HUES48 (cell line): ENCODE results near the gene SEZ6L.

ENCODE experiments used
- H3K27ac ChIP-seq: one replicate; pipeline ENCODE4 v1.7.0; 2013; ENCODE audit warnings: low read depth, low read length, inconsistent platforms
- H3K27me3 ChIP-seq: 2 replicates; pipeline ENCODE4 v1.6.1; 2013; ENCODE audit warnings: mild to moderate bottlenecking, low read length; ENCODE audit not compliant: control insufficient read depth, insufficient read depth
- H3K36me3 ChIP-seq: 2 replicates; pipeline ENCODE4 v1.6.1; 2013; ENCODE audit warnings: low read length; ENCODE audit not compliant: control insufficient read depth, insufficient read depth
- H3K4me1 ChIP-seq: 2 replicates; pipeline ENCODE4 v1.6.1; 2013; ENCODE audit warnings: mild to moderate bottlenecking, low read length; ENCODE audit not compliant: control insufficient read depth, insufficient read depth
- H3K4me3 ChIP-seq: 2 replicates; pipeline ENCODE4 v1.5.1; 2013; ENCODE audit warnings: mild to moderate bottlenecking, low read depth, low read length
- H3K9ac ChIP-seq: 2 replicates; pipeline ENCODE4 v1.6.1; 2013; ENCODE audit warnings: mild to moderate bottlenecking, low read depth, low read length, moderate library complexity
- H3K9me3 ChIP-seq: 2 replicates; pipeline ENCODE4 v1.6.1; 2013; ENCODE audit warnings: low read length; ENCODE audit not compliant: control insufficient read depth, insufficient read depth

SEZ6L gene

DNA sequence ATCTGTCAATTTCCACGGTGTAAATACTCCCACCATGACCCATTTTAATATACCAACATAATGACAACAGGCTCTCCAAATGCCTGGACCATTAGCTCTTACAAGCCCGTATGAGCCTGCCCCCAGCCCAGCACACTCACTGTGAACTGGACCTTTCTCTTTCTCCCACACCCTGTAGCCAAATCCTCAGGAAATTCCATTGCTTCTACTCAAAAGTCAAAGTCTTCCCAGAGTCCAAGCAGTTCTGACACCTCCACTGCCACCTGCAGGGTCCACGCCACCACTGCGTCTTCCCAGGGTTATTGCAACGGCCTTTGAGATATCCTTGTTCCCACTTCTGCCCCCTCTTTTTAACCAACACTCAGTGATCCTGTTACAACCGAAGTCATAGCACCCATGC, 149.7 kb downstream of the SEZ6L start:
- Histone ChIP-seq H3K4me3 (no peak overlapping the region), H3K27ac (no peak overlapping the region), H3K36me3 (no peaks in the 10 kb centered on the region), H3K9me3 (no peaks in the 10 kb centered on the region), H3K27me3 (no peaks in the 10 kb centered on the region), H3K9ac (no peak overlapping the region), H3K4me1 (no peaks in the 10 kb centered on the region)

DNA sequence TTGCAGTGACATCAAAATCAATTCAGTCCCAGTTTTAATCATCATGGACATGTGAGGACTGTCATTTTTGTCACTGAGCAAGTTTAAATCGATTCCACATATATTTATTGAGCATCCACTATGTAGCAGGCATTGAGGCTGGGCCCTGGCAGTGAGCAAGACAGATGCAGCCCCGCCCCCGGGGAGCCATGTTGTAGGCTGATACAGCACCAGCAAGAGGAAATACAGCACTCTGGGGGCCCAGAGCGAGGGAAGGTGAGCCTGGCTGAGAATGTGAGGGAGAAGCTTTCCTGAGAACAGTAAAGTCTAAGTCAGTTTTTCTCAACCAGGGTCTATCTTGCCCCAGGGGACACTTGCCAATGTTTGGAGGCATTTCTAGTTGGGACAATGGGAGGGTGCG, 151.2 kb downstream of the SEZ6L start:
- Histone ChIP-seq H3K27ac (no peak overlapping the region), H3K9me3 (no peaks in the 10 kb centered on the region), H3K36me3 (no peaks in the 10 kb centered on the region), H3K27me3 (no peaks in the 10 kb centered on the region), H3K4me3 (no peak overlapping the region), H3K9ac (no peak overlapping the region), H3K4me1 (no peaks in the 10 kb centered on the region)

DNA sequence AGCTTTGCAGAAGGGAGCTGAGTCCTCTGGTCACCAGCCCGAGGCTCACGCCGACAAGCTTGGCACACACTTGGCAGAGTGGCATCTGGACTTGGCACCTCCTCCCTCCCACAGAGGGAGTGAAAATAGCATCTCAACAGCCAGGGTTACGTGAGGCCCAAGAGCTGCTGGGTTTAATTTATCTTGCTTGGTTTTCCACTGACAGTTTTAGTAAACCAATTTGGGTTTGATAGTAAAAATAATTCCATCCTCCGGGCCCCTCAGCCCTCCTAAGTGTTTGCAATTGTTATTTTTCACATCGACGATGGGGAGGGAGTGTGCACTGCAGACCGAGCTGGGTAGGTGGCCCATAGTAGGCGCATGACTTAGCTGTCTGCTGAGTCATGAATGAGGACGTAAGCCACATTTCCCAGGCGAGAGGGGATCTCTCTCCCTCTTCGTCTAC, 152.2 kb downstream of the SEZ6L start:
- no peaks in the 10 kb centered on the region for H3K9me3 ChIP-seq
- H3K9ac ChIP-seq = no peak overlapping the region
- no peaks in the 10 kb centered on the region for H3K27me3 ChIP-seq
- no peak overlapping the region for H3K27ac ChIP-seq
- H3K4me1 ChIP-seq = no peaks in the 10 kb centered on the region
- H3K36me3 ChIP-seq = no peaks in the 10 kb centered on the region
- no peak overlapping the region for H3K4me3 ChIP-seq

DNA sequence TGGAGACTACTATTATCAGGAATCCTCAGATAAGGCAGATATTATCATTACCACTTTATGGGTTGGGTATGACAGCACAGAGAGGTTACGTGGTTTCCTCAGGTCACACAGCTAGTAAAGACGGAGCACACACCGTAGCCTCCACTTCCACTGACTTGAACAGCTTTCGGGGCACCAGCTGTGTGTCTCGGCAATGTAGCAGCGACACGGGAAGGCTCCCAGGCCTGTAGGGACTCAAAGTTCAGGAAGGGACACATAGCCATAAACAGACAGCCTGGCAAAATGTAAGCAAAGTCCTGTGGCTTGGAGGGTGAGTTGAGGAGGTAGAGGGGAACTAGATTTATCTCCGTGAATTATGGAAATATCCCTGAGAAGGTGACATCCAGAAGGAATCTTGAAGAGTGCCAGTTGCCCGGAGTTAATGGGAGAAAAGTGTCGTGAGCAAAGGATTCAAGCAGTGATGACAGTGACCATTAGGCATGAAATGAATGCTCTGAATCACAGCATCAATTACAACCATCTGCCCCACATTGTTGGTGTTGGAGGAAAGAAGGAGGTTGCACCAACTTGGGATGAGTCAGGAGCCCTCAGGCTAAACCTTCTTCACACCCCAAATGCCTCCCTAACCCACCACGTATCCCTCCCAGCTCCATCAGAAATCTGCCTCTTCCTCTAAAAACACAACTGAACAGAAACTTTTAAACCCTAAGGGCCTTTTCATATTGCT, 153.1 kb downstream of the SEZ6L start:
- H3K4me1 ChIP-seq = no peaks in the 10 kb centered on the region
- peak overlapping the region; percentile 37 for H3K27ac ChIP-seq
- no peak overlapping the region for H3K9ac ChIP-seq
- no peaks in the 10 kb centered on the region for H3K27me3 ChIP-seq
- H3K9me3 ChIP-seq = no peaks in the 10 kb centered on the region
- no peak overlapping the region for H3K4me3 ChIP-seq
- H3K36me3 ChIP-seq = no peaks in the 10 kb centered on the region

DNA sequence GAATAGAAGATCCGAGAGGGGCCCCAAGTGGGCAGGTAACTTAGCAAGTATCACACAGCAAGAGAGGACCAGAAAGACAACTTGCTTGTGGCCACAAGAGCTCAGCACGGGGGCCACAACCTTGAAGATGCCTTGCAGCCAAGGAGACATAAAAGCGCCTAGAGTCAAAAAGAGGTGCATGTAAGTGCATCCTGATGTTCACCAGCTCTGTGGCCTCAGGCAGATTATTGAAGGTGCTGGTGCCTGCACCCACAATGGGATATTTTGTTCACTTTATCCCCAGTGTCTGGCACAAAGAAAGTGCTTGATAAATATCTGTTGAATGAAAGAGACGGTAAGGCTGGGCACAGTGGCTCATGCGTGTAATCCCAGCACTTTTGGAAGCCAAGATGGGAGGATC, 153.8 kb downstream of the SEZ6L start:
- H3K4me1 ChIP-seq = no peaks in the 10 kb centered on the region
- H3K27me3 ChIP-seq = no peaks in the 10 kb centered on the region
- H3K9me3 ChIP-seq = no peaks in the 10 kb centered on the region
- H3K36me3 ChIP-seq = no peaks in the 10 kb centered on the region
- no peak overlapping the region for H3K4me3 ChIP-seq
- no peak overlapping the region for H3K27ac ChIP-seq
- H3K9ac ChIP-seq = no peak overlapping the region

DNA sequence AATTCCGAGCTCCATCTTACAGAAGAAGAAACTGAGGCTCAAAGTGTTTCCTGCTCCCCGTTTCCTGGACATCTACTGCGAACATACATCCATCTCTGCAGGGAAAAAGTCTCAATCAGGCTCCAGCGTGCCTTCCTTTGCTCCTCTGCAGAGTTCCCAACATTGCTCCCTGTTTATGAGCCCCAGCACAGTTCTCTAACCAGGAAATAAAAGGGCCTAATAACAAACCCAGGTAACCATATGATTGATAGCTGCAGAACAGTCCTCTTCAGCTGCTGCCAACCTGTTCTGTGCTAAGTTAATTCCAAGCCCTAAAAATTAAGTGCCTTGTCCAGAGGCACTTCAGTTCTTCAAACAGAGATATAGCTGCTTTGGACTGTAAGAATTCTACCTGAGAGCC, 154.9 kb downstream of the SEZ6L start:
- Histone ChIP-seq H3K4me1 (no peaks in the 10 kb centered on the region), H3K9me3 (no peaks in the 10 kb centered on the region), H3K27me3 (no peaks in the 10 kb centered on the region), H3K27ac (no peak overlapping the region), H3K9ac (no peak overlapping the region), H3K36me3 (no peaks in the 10 kb centered on the region), H3K4me3 (no peak overlapping the region)

DNA sequence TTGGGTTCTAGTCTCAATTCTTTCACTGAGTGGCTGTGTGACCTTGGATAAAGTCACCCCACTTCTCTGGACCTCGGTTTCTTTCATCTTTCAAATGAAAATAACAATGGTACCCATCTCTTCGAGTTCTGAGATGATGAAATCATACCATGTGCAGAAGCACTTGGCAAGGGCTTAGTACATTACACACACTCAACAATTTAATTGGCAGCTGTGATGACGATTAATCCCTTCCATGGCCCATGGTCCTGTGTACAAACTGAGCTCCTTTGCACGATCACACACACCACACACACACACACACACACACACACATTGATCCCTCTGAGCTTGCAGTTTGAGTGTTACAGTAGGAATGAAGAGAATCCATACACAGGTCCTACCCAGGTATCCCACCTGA, 156.4 kb downstream of the SEZ6L start:
- H3K4me3 ChIP-seq = no peak overlapping the region
- H3K9me3 ChIP-seq = no peaks in the 10 kb centered on the region
- H3K4me1 ChIP-seq = no peaks in the 10 kb centered on the region
- H3K9ac ChIP-seq = no peak overlapping the region
- H3K27me3 ChIP-seq = no peaks in the 10 kb centered on the region
- no peaks in the 10 kb centered on the region for H3K36me3 ChIP-seq
- no peak overlapping the region for H3K27ac ChIP-seq

DNA sequence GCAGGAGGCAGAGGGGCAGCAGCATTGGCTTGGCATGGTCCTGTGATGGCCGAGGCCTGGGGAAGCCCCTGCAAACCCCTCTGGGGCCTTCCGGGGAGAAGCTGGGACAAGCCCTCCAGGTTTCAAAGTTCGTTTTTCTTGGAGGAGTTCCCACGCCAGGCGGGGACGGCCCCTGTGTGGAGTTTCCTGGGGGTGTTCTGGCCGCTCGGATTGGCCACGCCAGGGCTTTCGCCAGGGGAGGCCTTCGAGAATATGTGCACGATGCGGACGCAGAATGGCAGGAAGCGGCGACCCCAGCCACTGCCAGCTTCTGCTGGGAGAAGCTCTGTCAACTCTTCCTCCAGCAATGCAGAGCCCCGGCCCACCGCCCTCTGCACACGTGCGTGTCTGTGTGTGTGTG, 157.5 kb downstream of the SEZ6L start:
- no peak overlapping the region for H3K27ac ChIP-seq

DNA sequence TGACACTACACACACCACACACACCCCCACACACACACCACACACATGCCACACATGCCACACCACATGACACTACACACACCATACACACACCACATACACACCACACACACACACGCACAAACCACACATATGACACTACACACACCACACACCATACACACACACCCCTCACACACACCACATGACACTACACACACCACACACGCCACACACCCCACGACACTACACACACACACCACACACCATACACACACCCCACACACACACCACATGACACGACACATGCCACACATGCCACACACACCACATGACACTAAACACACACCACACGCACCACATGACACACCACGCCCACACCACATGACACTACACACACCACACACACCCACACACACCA, 158.0 kb downstream of the SEZ6L start:
- no peaks in the 10 kb centered on the region for H3K27me3 ChIP-seq
- no peak overlapping the region for H3K4me3 ChIP-seq
- no peak overlapping the region for H3K27ac ChIP-seq
- H3K9ac ChIP-seq = no peak overlapping the region
- no peaks in the 10 kb centered on the region for H3K4me1 ChIP-seq
- no peaks in the 10 kb centered on the region for H3K36me3 ChIP-seq
- H3K9me3 ChIP-seq = no peaks in the 10 kb centered on the region

More for the DNA sequence above, 157.5 kb downstream of the SEZ6L start:
- no peaks in the 10 kb centered on the region for H3K27me3 ChIP-seq
- no peaks in the 10 kb centered on the region for H3K36me3 ChIP-seq
- no peaks in the 10 kb centered on the region for H3K4me1 ChIP-seq
- no peak overlapping the region for H3K4me3 ChIP-seq
- no peak overlapping the region for H3K9ac ChIP-seq
- no peaks in the 10 kb centered on the region for H3K9me3 ChIP-seq

DNA sequence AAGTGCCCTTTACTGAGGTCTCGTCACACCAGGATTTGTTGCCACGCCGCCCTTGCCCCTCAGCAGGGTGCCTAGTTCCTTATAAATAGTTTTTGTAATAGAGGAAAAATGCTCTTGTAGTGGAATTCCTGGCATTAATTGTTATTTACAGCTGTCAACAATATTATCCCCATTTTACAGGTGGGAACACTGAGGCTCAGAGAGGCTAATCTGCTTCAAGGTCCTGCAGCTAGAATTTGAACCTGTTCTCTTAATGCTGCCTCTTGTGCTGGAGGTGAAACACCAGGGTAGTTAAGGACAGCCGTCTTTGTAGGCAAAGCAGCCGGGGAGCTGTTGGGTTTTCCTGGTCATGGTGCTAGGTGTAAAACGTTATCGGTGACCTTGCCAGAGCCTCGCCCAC, 159.0 kb downstream of the SEZ6L start:
- no peak overlapping the region for H3K9ac ChIP-seq
- H3K27ac ChIP-seq = no peak overlapping the region
- H3K27me3 ChIP-seq = no peaks in the 10 kb centered on the region
- H3K36me3 ChIP-seq = no peaks in the 10 kb centered on the region
- no peaks in the 10 kb centered on the region for H3K4me1 ChIP-seq
- no peak overlapping the region for H3K4me3 ChIP-seq
- H3K9me3 ChIP-seq = no peaks in the 10 kb centered on the region

DNA sequence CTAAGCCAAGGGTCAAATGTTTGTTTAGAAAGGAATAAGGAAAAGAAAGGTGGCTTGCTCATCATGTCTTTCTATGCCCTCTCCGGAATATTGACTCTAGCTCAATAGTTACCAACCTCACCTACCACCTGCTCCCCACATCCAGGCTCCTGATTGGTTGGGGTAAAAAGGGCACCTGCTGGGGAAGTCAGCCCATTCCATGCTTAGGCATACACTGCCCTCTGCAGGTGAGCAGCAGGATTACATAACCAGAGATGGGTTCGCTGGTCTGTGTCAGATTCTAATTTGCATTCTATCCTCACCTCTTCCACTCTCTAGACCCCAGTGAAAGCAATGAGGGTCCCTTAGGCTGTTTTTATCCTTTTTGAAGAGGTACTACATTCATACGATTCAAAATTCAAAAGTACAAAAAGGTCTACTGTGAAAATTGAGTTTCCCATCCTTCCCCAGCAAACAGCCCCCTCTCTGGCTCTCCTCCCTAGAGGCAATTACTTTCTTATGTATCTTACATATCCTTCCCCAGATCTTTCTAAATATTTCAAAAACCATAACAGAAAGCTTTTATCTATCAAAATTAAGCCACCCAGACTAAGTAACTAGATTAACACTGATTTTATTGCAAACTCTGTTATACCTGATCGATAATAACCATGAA, 161.8 kb downstream of the SEZ6L start:
- Histone ChIP-seq H3K27me3 (peaks cover 13% of the 10 kb centered on the region), H3K9me3 (no peaks in the 10 kb centered on the region), H3K36me3 (no peaks in the 10 kb centered on the region), H3K4me1 (no peaks in the 10 kb centered on the region), H3K4me3 (no peak overlapping the region), H3K27ac (no peak overlapping the region), H3K9ac (no peak overlapping the region)
